Panc1 (cell line): ENCODE measurements around the gene IRX4. TPM values are rescaled to one million over a fixed set of nuclear protein-coding genes. Genes with fewer than 3 reads are reported as not detected.

Experiments
- ATAC-seq: fragments of 200-7000 bp; cut with Tn5 transposase; 2 replicates; pipeline ENCODE4 v1.9.1; 2020; ENCODE audit warnings: mild to moderate bottlenecking, moderate library complexity
- BruUV-seq: library from RNA; stranded (reverse); fragments of 400-500 nt; replicated peaks from 2 replicates; lab custom pipeline; 2021; lab: Mats Ljungman, UMichigan
- CTCF ChIA-PET: fragments of 300-600 bp; sonication (Branson Sonifier 250); formaldehyde crosslinking; loops from one replicate; lab custom pipeline; 2022; ENCODE audit warnings: antibody characterized with exemption; lab: Charles Lee
- POLR2A ChIA-PET: fragments of 300-600 bp; sonication (Branson Sonifier 250); formaldehyde crosslinking; loops from one replicate; lab custom pipeline; 2022; ENCODE audit warnings: antibody characterized with exemption; lab: Charles Lee
- DNase-seq: peaks from one replicate; pipeline ENCODE4 v3.0.0-alpha.2; 2010; ENCODE audit warnings: low read depth, low spot score
- H3K27ac ChIP-seq: 2 replicates; pipeline ENCODE4 v1.5.1; 2011; ENCODE audit warnings: mild to moderate bottlenecking, low read length, inconsistent platforms
- H3K27me3 ChIP-seq: fragments of 200-500 bp; sonication (Bioruptor generic); 2 replicates; pipeline ENCODE4 v1.6.0; 2014; ENCODE audit warnings: low read length, inconsistent platforms; ENCODE audit not compliant: control insufficient read depth, insufficient read depth
- H3K36me3 ChIP-seq: fragments of 200-500 bp; sonication (Bioruptor generic); 2 replicates; pipeline ENCODE4 v1.5.1; 2014; ENCODE audit warnings: inconsistent platforms, mild to moderate bottlenecking, low read length, moderate library complexity; ENCODE audit not compliant: control insufficient read depth, insufficient read depth
- H3K4me1 ChIP-seq: 2 replicates; pipeline ENCODE4 v1.5.1; 2011; ENCODE audit warnings: inconsistent platforms, mild to moderate bottlenecking, low read length, moderate library complexity; ENCODE audit not compliant: control insufficient read depth, insufficient read depth
- H3K4me3 ChIP-seq, 2 experiments: 2 replicates each; pipeline ENCODE4 v1.5.1; 2011 to 2012; ENCODE audit warnings: low read depth in 2 of 2, low read length in 2 of 2, mild to moderate bottlenecking in 2 of 2, inconsistent platforms in 1 of 2, moderate library complexity in 1 of 2
- H3K9me3 ChIP-seq: fragments of 200-500 bp; sonication (Bioruptor generic); 2 replicates; pipeline ENCODE4 v1.5.1; 2014; ENCODE audit warnings: low read depth, mild to moderate bottlenecking, inconsistent platforms, low read length, moderate library complexity; ENCODE audit not compliant: control insufficient read depth, insufficient read depth
- POLR2AphosphoS5 ChIP-seq: IDR thresholded peaks from 2 replicates; pipeline ENCODE4 v1.6.1; 2012; ENCODE audit warnings: mild to moderate bottlenecking, low read depth, low read length, moderate library complexity
- SIN3A ChIP-seq: IDR thresholded peaks from 2 replicates; pipeline ENCODE4 v1.6.1; 2012; ENCODE audit warnings: low read depth, mild to moderate bottlenecking, low read length, moderate library complexity, borderline replicate concordance; ENCODE audit not compliant: insufficient read depth
- TCF7L2 ChIP-seq: IDR thresholded peaks from 2 replicates; pipeline ENCODE4 v1.6.1; 2011; ENCODE audit warnings: mild to moderate bottlenecking, low read depth, low read length, inconsistent platforms
- in situ Hi-C: cut with HindIII; loops from 2 replicates; pipeline ENCODE4 v1.10.0; 2016; ENCODE audit warnings: low sequenced_read_pairs, low pct_unique_long_range_greater_than_20kb
- intact Hi-C: fragments of 100-400 bp; cut with micrococcal nuclease; formaldehyde crosslinking; loops from one replicate; pipeline ENCODE4 v1.10.0; 2022; ENCODE audit not compliant: unreplicated experiment
- total RNA-seq: library from RNA; stranded (reverse); gene quantifications from one replicate; pipeline ENCODE4 v1.2.1, GENCODE V29; 2021; ENCODE audit not compliant: unreplicated experiment
- TF ChIP-seq, protein P1 (sequence below), 2 experiments: IDR thresholded peaks; 2 replicates each; pipeline ENCODE4 v1.6.1; 2011 to 2012; ENCODE audit warnings: low read depth in 2 of 2, control low read depth in 1 of 2, low read length in 1 of 2, mild to moderate bottlenecking in 1 of 2, moderate library complexity in 1 of 2; ENCODE audit not compliant: insufficient read depth in 1 of 2
- TF ChIP-seq, protein P2 (sequence below): fragments of 450-650 bp; IDR thresholded peaks from 2 replicates; pipeline ENCODE4 v1.5.1; 2017; ENCODE audit warnings: mild to moderate bottlenecking

The IRX4 gene
- total RNA-seq, 1 experiment from 2014 or later, result 0.18 TPM

DNA sequence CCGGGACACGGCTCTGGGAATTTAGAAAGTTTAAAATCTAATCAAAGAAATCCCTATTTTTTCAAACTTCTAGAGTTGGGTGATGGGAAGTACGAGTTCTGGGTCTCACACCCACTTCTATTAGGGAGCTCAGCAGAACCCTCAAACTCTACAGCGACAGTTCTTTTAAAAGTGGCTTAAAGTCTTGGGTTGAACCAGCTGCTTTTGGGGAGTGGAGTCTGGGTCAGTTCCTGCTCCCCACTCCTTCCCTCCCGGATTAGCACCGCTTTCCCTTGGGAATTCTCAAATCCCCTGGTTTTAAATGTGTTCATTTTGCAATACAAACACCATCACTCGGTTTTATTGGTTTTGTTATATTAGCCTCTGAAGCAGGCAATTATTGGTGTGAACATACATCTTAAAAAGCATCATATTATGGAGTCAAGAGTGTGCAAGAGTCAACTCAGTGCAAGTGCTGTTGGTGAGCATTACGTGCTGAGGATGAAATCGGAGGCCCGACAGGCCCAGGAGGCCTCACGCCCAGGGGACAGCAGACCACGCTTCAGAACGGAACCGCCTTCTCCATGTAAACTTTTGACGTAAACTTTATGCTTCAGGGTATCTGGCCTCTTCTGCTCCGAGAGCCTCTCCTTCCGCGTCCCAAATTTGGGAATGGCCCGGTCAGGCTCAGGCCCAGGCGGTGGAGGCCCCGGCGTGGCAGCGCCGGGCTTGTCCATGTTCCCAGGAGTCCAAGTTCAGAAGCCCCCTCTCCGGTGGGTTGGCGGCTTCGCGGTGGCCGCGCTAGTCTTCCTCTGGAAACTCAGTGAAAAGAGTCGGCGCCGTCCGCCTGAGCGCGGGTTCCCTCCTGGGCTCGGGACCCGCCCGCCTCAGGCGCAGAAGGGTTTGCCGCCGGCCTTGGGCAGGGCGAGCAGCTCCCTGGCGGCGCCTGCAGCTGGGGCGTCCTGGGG lies 5.3 kb downstream of the IRX4 start:
- no peaks in the 10 kb centered on the region for H3K36me3 ChIP-seq
- H3K27ac ChIP-seq, result no peak overlapping the region
- H3K4me3 ChIP-seq, result no peak overlapping the region
- no peak for DNase-seq
- BruUV-seq, result no TSS peak
- TF ChIP-seq TCF7L2 (no peak), SIN3A (no peak)
- TF ChIP-seq, protein P1, sequence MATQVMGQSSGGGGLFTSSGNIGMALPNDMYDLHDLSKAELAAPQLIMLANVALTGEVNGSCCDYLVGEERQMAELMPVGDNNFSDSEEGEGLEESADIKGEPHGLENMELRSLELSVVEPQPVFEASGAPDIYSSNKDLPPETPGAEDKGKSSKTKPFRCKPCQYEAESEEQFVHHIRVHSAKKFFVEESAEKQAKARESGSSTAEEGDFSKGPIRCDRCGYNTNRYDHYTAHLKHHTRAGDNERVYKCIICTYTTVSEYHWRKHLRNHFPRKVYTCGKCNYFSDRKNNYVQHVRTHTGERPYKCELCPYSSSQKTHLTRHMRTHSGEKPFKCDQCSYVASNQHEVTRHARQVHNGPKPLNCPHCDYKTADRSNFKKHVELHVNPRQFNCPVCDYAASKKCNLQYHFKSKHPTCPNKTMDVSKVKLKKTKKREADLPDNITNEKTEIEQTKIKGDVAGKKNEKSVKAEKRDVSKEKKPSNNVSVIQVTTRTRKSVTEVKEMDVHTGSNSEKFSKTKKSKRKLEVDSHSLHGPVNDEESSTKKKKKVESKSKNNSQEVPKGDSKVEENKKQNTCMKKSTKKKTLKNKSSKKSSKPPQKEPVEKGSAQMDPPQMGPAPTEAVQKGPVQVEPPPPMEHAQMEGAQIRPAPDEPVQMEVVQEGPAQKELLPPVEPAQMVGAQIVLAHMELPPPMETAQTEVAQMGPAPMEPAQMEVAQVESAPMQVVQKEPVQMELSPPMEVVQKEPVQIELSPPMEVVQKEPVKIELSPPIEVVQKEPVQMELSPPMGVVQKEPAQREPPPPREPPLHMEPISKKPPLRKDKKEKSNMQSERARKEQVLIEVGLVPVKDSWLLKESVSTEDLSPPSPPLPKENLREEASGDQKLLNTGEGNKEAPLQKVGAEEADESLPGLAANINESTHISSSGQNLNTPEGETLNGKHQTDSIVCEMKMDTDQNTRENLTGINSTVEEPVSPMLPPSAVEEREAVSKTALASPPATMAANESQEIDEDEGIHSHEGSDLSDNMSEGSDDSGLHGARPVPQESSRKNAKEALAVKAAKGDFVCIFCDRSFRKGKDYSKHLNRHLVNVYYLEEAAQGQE (IDR thresholded peaks at IDR 0.05; ENCODE audit: insufficient read depth in 1 of 2, low read depth in 2 of 2, low read length in 1 of 2), result no peak
- TF ChIP-seq, protein P2, sequence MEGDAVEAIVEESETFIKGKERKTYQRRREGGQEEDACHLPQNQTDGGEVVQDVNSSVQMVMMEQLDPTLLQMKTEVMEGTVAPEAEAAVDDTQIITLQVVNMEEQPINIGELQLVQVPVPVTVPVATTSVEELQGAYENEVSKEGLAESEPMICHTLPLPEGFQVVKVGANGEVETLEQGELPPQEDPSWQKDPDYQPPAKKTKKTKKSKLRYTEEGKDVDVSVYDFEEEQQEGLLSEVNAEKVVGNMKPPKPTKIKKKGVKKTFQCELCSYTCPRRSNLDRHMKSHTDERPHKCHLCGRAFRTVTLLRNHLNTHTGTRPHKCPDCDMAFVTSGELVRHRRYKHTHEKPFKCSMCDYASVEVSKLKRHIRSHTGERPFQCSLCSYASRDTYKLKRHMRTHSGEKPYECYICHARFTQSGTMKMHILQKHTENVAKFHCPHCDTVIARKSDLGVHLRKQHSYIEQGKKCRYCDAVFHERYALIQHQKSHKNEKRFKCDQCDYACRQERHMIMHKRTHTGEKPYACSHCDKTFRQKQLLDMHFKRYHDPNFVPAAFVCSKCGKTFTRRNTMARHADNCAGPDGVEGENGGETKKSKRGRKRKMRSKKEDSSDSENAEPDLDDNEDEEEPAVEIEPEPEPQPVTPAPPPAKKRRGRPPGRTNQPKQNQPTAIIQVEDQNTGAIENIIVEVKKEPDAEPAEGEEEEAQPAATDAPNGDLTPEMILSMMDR, result no peak
- ATAC-seq, result no peak
- H3K9me3 ChIP-seq, result no peaks in the 10 kb centered on the region
- intact Hi-C loops (no loop called here), in situ Hi-C loops (no loop called here)
- H3K4me1 ChIP-seq, result no peaks in the 10 kb centered on the region
- H3K27me3 ChIP-seq, result peaks cover 2% of the 10 kb centered on the region; the same call in 1 of the 2 replicates
- CTCF ChIA-PET, result no interaction called here
- POLR2A ChIA-PET, result no interaction called here

DNA sequence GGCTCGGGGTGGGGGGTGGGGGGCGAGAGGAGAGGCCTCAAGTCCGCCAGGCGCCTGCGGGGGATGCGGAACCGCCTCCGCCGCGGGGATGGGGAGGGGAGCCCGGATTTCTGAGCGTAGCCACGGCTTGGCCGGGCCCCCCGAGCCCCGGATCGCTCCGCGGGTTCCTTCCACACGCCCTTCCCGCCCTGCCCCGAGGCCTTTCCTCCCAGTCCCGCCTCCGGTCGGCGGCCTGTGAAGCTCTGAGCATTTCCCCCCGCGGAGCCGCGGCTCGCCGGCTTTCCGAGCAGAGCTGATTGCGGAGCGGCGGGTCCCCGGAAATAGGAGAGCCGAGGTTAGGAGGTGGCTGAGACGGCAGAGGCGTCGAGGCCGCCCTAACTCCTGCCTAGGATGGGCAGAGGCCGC lies 6.1 kb downstream of the IRX4 start:
- in situ Hi-C loops (no loop called here), intact Hi-C loops (no loop called here)
- Histone ChIP-seq H3K9me3 (no peaks in the 10 kb centered on the region), H3K27me3 (peaks cover 2% of the 10 kb centered on the region; the same call in 1 of the 2 replicates), H3K27ac (no peak overlapping the region), H3K36me3 (no peaks in the 10 kb centered on the region), H3K4me3 (no peak overlapping the region), H3K4me1 (no peaks in the 10 kb centered on the region)
- ATAC-seq (no peak), DNase-seq (no peak)
- TF ChIP-seq, protein P2, result no peak
- TF ChIP-seq, protein P1 (IDR thresholded peaks at IDR 0.05; ENCODE audit: insufficient read depth in 1 of 2, low read depth in 2 of 2, low read length in 1 of 2), result no peak
- TF ChIP-seq SIN3A (no peak), POLR2AphosphoS5 (no peak), TCF7L2 (no peak)
- ChIA-PET POLR2A (no interaction called here), CTCF (no interaction called here)
- BruUV-seq, result no TSS peak
